Brain pericyte (primary cell): ENCODE measurements around the gene TRPV4.

ENCODE experiments used
- DNase-seq: peaks from one replicate; pipeline ENCODE4 v3.0.0-alpha.2; 2012; ENCODE audit warnings: low read depth, low spot score

The TRPV4 gene

DNA sequence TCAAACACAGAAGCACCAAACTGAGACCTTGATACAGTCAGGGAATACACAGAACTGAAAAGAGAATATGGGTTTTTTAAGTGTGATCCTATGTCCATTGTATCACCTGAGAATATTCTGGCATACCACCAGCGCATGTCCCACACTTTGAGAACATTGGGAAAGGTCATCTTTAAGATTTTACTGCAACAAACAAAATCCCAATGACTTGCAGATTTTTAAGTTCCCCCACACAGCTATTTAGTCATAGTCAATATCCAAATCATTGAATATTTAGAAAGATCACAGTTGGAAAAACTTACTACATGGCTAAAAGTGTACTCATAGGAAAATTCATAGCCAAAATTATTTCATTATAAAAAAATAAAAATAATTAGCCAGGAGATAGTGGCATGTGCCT, 54.5 kb downstream of the TRPV4 start:
- DNase-seq: no peak

DNA sequence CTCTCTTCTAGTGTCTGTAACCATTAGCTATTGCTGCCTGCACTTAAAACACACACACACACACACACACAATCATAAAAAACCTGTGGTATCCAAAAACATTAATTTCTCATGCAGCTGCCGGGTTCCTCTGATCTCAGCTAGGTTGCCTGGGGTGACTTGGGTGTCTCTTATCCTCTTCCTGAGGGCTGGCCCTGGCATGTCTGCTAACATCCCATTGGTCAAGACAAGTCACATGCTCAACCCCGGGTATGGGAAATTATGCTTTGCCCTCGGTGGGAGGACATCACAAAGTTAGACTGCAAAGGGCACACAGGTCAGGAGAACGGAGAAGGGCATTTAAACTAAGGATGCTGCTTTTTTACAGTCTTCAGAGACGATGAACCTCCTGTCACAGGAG, 55.7 kb downstream of the TRPV4 start:
- DNase-seq: no peak

DNA sequence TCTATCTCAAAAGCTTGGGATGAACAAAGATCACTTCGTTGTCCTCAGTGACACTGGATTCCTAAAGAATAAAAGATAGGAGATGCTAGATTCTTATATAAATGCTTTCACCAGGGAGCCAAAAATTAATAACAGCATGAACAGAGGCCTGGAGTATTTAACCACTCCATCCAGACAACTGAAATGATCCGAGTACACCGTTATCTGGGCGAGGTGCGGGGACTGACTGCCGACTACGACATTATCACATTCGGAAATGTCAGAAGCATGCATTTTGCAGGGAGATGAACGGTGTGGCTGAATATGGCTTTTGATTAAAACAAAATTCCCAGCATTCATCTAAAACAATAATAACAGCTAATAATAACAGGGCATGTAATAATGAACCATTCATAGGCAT, 56.6 kb downstream of the TRPV4 start:
- DNase-seq: no peak

DNA sequence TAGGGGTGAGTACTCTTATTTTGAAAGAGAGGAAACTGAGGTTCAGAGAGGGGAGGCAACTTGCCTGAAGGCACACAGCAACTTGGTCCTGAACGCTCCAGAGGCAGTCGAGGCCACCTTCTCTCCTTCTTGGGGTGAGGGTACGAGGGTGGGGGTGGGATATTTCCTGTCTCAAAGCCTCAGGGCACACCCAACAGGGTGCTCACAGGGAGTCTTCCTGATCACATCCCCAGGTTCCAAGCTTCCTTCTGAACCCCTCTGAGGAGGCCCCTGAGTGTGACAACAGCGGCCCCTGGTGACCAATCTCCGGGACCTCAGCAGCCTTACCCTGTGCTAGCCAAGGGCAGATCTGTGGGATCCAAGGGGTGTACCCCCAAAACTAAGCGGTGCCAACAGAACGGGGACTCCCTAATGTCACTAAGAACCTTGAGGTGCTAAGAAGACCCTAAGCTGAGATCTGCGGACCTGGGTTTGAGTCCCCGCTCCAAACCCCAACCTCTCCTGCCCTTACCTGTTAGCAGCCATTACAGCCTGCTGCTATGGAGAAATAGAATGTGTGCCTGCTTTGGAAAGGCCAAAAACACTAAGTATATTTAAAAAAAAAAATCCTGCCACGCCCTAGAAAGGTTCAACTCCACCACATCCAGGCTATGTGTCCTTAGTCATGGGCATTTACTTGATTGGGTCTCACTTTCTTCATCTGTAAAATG, 57.9 kb downstream of the TRPV4 start:
- DNase-seq: no peak

DNA sequence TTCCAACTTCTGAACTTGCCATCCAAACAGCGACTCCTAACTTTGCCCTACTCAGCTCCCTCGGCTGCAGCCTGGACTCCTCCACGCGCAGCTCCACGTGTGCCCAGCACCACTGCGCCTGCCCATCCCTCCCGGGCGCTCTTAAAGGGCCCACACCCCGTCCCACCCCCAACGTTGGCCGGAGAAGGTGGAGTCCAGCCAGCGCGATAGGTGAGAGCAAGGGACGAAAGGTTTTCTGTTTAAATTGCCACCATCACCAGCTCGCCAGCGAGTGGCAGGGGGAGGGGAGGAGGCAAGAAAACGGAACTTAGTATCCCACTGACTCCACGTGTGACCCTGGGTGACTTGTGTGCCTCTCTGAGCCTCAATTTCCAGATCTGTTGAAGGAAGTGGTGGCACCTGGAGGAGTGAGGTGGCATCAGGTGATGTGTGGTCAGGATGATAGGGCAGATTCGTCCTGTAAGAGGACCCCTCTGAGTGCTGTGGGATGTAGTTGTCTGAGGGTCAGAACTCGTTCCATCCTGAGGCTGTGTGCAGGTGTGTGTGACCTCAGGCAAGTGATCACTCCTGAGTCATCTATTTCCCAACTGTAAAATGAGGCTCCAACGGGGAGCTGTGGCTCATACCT, 59.7 kb downstream of the TRPV4 start:
- no peak for DNase-seq

DNA sequence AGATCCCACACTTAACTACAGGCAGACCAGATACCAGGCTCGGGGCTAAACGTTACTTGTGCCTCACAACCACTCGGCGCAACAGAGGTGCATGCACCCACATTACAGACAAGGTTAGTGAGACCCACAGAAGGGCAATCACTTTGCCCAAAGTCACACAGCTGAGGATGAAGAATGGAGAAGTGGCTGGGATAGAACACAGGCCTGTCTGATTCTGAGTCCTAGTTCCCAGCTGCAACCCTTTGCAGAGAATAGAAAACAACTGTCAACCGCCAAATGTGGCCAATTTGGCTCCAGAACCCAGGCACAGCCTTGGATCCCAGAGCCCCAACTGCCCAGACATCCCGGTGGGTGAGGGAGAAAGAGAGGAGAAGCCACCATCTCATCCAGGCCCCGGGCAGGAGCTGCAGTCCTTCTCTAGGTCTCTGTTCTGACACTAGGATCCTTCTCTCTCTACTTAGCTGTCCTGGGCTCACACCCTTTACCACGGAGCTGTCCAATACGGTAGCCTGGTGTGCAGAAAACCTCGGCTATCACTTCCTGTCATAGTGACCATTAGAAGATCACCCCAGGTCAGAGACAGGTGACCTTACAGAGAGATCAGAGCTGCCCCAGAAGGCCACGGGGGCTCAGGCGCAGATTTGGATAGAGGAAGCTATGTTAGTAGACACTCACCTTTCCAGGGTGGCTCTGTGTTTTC, 60.4 kb downstream of the TRPV4 start:
- no peak for DNase-seq

DNA sequence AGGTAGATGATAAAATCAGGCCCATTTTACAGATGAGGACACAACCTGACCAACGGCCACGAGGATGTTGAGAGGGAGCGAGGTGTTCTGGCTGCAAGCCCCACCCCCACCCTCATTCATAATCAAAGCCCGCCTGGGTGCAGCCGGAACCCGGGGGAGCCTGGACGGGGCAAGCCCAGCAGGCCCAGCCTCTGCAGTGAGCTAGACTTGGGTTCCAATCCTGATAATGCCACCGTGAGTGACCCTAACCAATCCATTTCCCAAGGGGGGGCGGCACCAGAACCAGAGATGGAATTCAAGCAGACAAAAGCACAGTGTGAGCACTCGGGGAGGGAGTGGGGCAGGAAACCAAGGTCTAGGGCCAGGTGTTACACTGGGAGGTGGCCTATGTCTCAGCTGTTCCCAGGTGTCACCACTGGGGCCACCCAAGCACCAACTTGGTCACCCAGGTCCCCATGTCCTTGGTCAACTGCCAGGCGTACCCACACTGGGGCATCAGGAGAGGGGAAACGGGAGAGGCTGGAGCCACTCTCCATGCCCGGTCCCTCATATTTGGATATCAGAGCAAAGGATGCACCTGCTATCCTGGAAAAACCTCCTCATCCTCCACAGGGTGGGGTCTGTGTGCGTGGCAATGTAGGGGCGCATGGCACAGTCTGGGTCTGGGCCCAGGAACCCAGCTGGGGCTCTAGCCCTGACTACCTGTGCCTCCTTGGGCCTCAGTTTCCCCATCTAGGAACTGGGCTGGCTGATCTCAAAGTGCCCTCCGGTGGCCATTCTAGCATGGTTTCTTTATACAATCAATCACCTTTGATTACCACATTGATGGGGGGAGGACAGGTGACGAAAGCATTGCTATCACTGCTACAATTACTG, 61.2 kb downstream of the TRPV4 start:
- no peak for DNase-seq

DNA sequence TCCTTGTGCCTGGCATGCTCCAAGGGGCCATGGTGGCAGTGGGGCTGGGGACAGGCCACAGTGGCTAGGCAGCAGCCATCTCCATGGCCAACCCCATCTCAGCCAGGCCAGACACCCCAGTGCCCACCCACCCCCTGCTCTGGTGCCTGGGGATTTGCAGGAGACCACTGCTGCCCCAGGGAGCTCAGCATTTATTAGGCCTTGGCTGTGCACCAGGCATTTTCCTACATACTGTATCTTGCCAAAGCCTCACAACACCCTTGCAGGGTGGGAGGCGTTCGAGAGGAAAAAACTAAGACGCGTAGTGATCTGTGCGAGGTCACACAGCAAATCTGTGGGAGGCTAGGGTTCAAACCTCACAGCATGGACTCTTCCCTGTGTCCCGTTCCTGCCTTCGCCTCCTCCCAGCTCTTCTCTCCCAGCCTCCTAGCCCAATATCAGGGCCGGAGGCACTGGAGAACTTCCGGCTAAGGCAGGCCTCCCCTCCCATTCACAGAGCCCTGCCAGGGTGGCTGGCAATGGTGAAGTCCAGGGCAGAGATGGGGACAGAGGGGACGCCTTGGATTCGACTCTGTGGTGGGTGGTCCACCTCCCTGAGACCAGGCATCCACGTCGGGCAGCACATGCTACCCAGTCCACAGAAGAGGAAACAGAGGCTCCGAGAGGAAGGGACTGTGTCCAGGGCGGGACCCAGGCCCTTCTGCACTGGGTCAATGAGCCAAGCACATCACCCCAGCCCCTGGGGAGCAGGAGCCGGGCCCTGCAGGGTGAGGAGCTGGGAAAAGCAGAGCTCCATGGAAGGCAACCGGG, 62.1 kb downstream of the TRPV4 start:
- no peak for DNase-seq

DNA sequence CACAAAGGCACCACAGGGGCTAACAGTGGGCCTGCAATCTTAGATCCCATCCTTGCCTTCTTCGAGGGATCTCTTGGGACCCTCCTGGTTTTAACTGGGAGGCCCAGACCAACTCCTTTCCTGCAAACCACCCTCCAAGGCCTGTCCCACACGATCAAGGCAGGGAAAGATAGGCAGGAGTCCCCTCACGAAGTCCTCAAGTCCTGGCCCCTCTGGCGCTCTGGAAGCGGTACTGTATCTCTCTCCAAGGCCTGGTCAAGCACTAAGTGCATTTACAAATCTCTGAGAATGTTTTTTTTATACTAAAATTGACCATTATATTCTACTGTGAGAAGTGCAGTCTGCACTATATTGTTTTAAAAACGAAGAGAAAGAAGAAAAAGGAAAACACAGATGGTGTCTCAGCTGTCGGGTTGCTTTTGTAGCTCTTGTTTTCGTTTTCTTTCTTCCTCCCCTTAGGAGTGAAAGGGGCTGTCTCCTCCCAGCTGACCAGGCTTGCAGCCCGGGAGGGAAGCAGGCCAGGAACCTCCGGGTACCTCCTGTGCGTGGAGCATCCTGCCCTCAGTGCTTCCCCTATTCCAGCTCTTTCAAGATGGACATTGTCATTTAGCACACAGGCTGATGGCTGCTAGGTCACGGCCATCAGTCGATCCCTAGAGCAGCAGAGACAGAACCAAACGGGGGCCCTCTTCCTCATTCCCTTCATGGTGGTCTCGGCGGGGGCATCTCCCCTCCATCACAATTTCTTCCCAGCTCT, 62.9 kb downstream of the TRPV4 start:
- no peak for DNase-seq

DNA sequence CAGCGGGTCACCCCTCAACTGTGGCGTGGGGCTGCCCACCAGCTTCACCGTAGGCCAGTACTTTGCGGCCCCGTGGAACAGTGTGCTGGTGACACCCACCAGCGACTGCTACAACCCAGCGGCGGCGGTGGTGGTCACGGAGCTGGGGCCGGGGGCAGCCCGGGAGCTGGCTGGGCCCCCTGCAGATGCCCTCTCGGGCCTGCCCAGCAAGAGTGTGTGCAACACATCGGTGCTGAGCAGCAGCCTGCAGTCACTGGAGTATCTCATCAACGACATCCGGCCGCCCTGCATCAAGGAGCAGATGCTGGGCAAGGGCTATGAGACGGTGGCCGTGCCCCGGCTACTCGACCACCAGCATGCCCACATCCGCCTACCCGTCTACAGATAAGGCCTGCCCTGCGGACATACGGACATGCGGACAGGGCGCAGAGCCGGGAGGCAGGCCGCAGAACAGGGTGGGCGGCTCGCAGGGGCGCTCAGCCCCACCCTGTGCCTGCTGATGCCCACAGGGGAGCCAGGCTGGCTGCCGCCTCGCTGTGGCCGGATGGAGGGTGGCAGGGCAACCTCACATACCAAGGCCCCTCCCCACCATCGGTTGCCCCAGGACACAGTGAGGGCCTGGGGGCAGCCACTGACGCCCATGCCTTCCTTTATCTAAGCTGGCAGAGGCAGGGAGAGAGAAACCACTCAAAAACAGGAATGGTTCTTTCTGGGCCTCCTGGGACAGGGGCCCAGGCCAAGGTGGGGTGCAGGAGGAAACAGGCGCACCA, 64.1 kb downstream of the TRPV4 start:
- DNase-seq: no peak

DNA sequence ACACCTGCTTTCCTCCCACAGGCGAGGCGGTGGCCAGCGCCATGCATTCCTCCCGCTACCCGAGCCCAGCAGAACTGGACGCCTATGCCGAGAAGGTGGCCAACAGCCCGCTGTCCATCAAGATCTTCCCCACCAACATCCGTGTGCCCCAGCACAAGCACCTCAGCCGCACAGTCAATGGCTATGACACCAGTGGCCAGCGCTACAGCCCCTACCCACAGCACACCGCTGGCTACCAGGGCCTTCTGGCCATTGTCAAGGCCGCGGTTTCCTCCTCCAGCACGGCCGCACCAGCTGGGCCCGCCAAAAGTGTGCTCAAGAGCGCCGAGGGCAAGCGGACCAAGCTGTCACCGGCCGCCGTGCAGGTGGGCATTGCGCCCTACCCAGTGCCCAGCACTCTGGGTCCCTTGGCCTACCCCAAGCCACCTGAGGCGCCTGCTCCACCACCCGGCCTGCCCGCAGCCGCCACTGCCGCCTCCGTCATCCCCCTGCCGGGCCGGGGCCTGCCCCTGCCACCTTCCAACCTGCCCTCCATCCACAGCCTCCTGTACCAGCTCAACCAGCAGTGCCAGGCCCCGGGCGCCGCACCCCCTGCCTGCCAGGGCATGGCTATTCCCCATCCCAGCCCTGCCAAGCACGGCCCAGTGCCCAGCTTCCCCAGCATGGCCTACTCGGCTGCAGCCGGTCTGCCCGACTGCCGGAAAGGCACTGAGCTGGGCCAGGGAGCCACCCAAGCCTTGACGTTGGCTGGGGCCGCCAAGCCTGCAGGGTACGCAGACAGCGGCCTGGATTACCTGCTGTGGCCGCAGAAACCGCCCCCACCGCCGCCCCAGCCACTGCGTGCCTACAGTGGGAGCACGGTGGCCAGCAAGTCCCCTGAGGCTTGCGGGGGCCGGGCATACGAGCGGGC, 65.0 kb downstream of the TRPV4 start:
- no peak for DNase-seq

DNA sequence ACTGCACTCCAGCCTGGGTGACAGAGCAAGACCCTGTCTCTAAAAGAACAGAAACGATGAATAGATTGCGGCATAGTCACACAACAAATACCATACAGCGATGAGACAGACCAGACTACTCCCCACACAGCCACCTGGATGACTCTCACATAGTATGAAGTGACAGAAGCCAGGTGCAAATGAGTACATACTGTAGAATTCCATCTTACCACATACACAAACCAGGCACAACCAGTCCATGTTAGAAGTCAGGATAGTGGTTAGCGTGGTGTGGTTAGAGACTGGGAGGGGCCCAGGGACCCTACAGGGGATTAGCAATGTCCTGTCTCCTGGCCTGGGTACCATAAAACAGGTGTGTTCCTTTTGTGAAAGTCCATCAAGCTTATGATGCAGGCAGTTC, 65.7 kb downstream of the TRPV4 start:
- no peak for DNase-seq

DNA sequence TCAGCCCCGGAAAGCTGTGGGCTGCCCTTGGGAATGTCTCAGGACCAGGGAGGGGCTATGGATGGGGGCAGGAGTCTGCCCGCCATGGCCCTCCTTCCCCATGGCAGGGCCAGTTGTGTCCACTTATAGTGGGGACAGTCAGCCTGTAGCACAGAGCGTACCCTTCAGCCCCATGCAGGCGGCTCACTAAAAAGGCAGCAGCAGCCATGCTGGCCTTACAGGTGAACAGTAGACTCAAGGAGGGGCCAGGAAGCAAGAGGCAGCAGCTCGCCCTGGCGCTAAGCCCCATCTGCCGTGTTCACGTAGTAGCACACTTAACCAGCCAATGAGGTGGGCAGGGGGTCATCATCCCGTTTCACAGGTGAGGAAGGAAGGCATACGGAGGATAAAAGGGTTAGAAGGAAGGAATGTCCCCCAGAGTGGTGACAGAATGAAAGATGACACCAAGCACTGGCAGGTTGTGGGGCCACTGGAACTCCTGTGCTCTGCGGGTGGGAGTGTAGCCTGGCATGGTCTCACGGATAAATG, 66.9 kb downstream of the TRPV4 start:
- no peak for DNase-seq

DNA sequence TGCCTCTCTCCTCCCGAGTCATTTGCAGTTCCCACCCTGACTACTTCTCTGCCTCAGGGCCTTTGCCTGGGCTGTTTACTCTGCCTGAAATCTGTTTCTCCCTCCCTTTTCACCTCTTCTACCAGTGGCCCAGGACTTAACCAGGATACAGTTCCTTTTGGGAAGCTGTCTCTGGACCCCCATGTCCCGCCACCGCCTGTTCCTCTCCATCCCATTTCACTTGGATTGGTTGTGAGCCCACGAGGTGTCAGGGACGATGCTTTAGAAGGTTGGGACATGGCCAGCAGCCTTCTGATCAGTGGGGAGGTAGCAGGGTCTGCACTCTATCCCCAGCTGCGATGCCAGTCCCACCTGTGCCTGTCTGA, 67.8 kb downstream of the TRPV4 start:
- no peak for DNase-seq

DNA sequence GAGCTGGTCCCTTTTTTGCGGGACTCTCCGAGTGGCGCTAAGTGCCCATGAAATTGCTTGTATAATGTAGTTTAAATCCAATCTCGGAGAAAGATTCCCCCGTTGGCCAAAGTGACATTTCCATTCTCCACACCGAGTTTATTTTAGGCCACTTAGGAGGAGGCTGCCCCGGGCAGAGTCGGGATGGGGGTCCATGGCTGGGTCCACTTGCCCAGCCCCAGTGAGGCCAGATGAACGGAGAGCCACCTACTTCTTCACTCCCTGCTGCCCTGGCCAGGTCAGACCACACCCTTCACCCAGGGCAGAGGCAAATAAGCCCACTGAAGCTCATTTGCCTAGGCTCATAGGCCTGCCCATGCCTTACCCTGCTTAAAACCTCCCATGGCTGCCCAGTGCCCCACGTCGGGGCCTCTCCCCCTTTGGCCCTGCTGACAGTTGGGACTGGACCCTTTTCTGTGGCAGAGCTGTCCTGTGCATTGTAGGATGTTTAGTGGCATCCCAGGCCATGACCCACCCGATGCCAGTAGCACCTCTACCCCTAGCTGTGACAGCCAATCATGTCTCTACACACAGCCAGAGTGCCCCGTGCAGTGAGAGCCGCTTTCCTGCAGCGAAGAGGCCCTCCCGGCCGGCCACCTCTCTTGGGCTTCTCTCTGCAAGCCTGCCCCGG, 68.3 kb downstream of the TRPV4 start:
- no peak for DNase-seq

DNA sequence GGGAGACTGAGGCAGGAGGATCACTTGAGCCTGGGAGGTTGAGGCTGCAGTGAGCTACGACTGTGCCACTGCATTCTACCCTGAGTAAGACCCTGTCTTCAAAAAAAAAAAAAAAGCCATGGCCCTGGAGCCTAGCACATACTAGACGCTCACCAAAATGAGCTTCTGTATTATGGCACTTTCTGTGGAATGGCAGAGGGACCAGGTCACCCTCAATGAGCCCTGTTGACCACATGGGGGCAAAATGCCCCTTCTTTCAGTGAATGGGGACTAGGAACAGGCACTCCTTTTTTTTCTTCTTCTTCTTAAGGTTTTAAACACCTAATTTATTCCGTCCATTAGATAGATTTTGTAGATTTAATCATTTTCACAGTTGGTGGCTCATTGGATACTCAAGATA, 69.1 kb downstream of the TRPV4 start:
- DNase-seq: no peak

DNA sequence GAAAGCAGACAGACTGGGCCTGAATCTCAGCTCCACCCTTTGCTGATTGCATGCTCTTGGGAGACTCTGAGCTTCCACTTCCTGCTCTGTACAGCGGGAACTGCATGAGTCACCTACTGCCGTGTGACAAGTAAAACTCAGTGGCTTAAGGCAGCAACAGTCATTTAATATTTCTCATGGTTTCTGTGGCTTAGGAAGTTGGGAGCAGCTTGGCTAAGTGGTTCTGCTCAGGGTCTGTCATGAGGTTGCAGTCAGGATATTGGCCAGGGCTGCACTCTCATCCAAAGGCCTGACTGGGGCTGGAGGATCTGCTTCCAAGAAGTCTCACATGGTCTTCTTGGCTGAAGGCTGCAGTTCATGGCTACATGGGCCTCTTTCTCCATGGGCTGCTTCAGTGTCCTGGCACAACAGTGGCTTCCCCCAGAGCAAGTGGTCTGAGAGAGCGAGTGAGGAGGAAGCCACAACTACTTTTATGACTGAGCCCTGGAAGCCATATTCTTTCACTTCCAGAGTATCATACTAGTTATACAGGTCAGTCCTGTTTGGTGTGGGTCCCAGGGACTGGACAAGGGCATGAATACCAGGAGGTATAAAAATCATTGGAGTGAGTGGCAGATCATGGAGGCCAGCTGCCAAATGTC, 69.9 kb downstream of the TRPV4 start:
- no peak for DNase-seq
